GM23338 (cell line): ENCODE results near the gene CEBPG. TPM values are rescaled to one million over a fixed set of nuclear protein-coding genes. Genes with fewer than 3 reads are reported as not detected.

Experiments used
- ATAC-seq: fragments of 200-7000 bp; cut with Tn5 transposase; 3 replicates; pipeline ENCODE4 v1.9.1; 2020
- DNase-seq: peaks from one replicate; pipeline ENCODE4 v3.0.0-alpha.2; 2015; ENCODE audit warnings: low spot score
- H2AFZ ChIP-seq: fragments of 200-600 bp; sonication (generic); 2 replicates; pipeline ENCODE4 v1.8.0; 2016; ENCODE audit warnings: antibody characterized with exemption, mild to moderate bottlenecking, moderate library complexity
- H3F3A ChIP-seq: fragments of 200-600 bp; sonication (generic); replicated peaks from 2 replicates; pipeline ENCODE4 v1.8.0; 2017; ENCODE audit warnings: antibody characterized with exemption, mixed run types, low read depth
- H3K27ac ChIP-seq: fragments of 200-600 bp; sonication (generic); 2 replicates; pipeline ENCODE4 v1.6.1; 2016; ENCODE audit warnings: low read depth
- H3K27me3 ChIP-seq: fragments of 200-600 bp; sonication (generic); 2 replicates; pipeline ENCODE4 v1.8.0; 2016; ENCODE audit warnings: mild to moderate bottlenecking, mixed run types, moderate library complexity; ENCODE audit not compliant: insufficient read depth
- H3K36me3 ChIP-seq: fragments of 200-600 bp; sonication (generic); 2 replicates; pipeline ENCODE4 v1.8.0; 2016; ENCODE audit warnings: mild to moderate bottlenecking; ENCODE audit not compliant: insufficient read depth
- H3K4me1 ChIP-seq: fragments of 200-600 bp; sonication (generic); 2 replicates; pipeline ENCODE4 v1.8.0; 2016; ENCODE audit warnings: mild to moderate bottlenecking, moderate library complexity; ENCODE audit not compliant: insufficient read depth
- H3K4me2 ChIP-seq: fragments of 200-600 bp; sonication (generic); 2 replicates; pipeline ENCODE4 v1.7.1; 2017; ENCODE audit warnings: mixed run types
- H3K4me3 ChIP-seq: fragments of 200-600 bp; sonication (generic); 2 replicates; pipeline ENCODE4 v1.6.1; 2016; ENCODE audit warnings: mixed run types
- H3K79me2 ChIP-seq: fragments of 200-600 bp; sonication (generic); replicated peaks from 2 replicates; pipeline ENCODE4 v1.8.0; 2017; ENCODE audit warnings: mild to moderate bottlenecking; ENCODE audit not compliant: insufficient read depth
- H3K9me2 ChIP-seq: fragments of 200-600 bp; sonication (generic); 2 replicates; pipeline ENCODE4 v1.8.0; 2017; ENCODE audit not compliant: insufficient read depth
- H4K20me1 ChIP-seq: fragments of 200-600 bp; sonication (generic); replicated peaks from 2 replicates; pipeline ENCODE4 v1.8.0; 2017; ENCODE audit warnings: mild to moderate bottlenecking; ENCODE audit not compliant: insufficient read depth
- H3K27ac Mint-ChIP-seq: 2 replicates; pipeline ENCODE4 v1.8.0; 2020; ENCODE audit warnings: inconsistent platforms, mild to moderate bottlenecking, moderate library complexity, mixed read lengths
- H3K27me3 Mint-ChIP-seq: 3 replicates; pipeline ENCODE4 v1.8.0; 2022; ENCODE audit warnings: low read depth, mild to moderate bottlenecking, moderate library complexity, mixed read lengths, inconsistent platforms; ENCODE audit not compliant: insufficient read depth, poor library complexity
- H3K36me3 Mint-ChIP-seq: 3 replicates; pipeline ENCODE4 v1.8.0; 2021; ENCODE audit warnings: low read depth, mild to moderate bottlenecking, inconsistent platforms, moderate library complexity, mixed read lengths
- H3K4me1 Mint-ChIP-seq: 3 replicates; pipeline ENCODE4 v1.8.0; 2020; ENCODE audit warnings: mild to moderate bottlenecking, inconsistent platforms, mixed read lengths
- H3K4me3 Mint-ChIP-seq: 3 replicates; pipeline ENCODE4 v1.8.0; 2021; ENCODE audit warnings: moderate library complexity, mild to moderate bottlenecking, inconsistent platforms, mixed read lengths
- H3K9me3 Mint-ChIP-seq: 3 replicates; pipeline ENCODE4 v1.8.0; 2020; ENCODE audit warnings: moderate library complexity, mild to moderate bottlenecking, inconsistent platforms, mixed read lengths
- CREB1 ChIP-seq: fragments of 250-450 bp; sonication (Bioruptor Pico); IDR thresholded peaks from 2 replicates; pipeline ENCODE4 v1.5.0; 2020; ENCODE audit warnings: low read depth, mild to moderate bottlenecking, moderate library complexity
- EZH2 ChIP-seq: fragments of 200-600 bp; sonication (generic); IDR thresholded peaks from one replicate; pipeline ENCODE4 v1.8.0; 2017; ENCODE audit warnings: antibody characterized with exemption, mild to moderate bottlenecking, low read depth; ENCODE audit not compliant: unreplicated experiment
- STAT1 ChIP-seq: IDR thresholded peaks from one replicate; pipeline ENCODE4 v1.6.1; 2016; ENCODE audit warnings: antibody characterized with exemption; ENCODE audit not compliant: unreplicated experiment
- ZNF114 ChIP-seq: fragments of 250-450 bp; sonication (Bioruptor Pico); IDR thresholded peaks from 2 replicates; pipeline ENCODE4 v1.5.0; 2020; ENCODE audit warnings: mild to moderate bottlenecking, moderate library complexity
- polyA plus RNA-seq: library from polyadenylated mRNA; unstranded; fragments of >200 nt; fragmentation: Nextera tagmentation; extraction: Ambion mirVana; gene quantifications from 2 replicates; pipeline ENCODE4 v1.2.1, GENCODE V29; 2016
- total RNA-seq: library from RNA; depleted of rRNA; stranded (reverse); fragments of >200 nt; shearing (Covaris generic); gene quantifications from 2 replicates; pipeline ENCODE4 v1.2.3, GENCODE V29; 2014
- TF ChIP-seq, protein P1 (sequence below): fragments of 250-450 bp; sonication (Bioruptor Pico); IDR thresholded peaks from 2 replicates; pipeline ENCODE4 v1.5.0; 2020; ENCODE audit warnings: mild to moderate bottlenecking, moderate library complexity
- TF ChIP-seq, protein P2 (sequence below): IDR thresholded peaks from one replicate; pipeline ENCODE4 v1.6.1; 2018; ENCODE audit warnings: antibody characterized with exemption; ENCODE audit not compliant: unreplicated experiment
- TF ChIP-seq, protein P3 (sequence below), 2 experiments: fragments of 200-600 bp in 1 of 2; sonication (generic) in 1 of 2; conservative IDR thresholded peaks; 2 replicates each; pipeline versions ENCODE4 v1.5.1 to v1.6.1; 2016 to 2017; ENCODE audit warnings: antibody characterized with exemption in 2 of 2, low read depth in 2 of 2, mild to moderate bottlenecking in 2 of 2, moderate library complexity in 1 of 2
- TF ChIP-seq, protein P4 (sequence below): IDR thresholded peaks from 2 replicates; pipeline ENCODE4 v1.6.1; 2016; ENCODE audit warnings: antibody characterized with exemption

CEBPG gene
- total and polyA plus RNA-seq, 2 experiments from 2014 or later: 25.9 to 50.2 TPM

DNA sequence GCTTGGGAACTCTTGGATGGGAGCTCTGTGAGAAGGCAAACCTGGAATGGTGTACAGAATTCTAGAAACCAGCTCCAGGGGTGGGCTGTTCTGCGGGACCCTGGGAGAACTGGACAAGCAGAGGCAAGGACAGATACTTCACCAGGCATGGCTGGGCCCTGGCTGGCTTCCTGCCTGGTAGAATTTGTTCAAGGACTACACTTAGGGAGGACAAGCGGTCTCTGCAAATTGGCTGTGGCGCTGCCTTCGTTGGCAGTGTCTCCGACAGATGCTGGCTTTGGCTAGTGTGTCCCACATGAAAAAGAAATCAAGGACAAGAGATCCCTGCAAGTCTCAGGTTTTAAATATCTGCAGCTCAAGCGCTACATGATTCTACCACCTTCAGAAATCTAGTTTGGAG lies 12.4 kb downstream of the CEBPG start (continued):
- TF ChIP-seq, protein P1, sequence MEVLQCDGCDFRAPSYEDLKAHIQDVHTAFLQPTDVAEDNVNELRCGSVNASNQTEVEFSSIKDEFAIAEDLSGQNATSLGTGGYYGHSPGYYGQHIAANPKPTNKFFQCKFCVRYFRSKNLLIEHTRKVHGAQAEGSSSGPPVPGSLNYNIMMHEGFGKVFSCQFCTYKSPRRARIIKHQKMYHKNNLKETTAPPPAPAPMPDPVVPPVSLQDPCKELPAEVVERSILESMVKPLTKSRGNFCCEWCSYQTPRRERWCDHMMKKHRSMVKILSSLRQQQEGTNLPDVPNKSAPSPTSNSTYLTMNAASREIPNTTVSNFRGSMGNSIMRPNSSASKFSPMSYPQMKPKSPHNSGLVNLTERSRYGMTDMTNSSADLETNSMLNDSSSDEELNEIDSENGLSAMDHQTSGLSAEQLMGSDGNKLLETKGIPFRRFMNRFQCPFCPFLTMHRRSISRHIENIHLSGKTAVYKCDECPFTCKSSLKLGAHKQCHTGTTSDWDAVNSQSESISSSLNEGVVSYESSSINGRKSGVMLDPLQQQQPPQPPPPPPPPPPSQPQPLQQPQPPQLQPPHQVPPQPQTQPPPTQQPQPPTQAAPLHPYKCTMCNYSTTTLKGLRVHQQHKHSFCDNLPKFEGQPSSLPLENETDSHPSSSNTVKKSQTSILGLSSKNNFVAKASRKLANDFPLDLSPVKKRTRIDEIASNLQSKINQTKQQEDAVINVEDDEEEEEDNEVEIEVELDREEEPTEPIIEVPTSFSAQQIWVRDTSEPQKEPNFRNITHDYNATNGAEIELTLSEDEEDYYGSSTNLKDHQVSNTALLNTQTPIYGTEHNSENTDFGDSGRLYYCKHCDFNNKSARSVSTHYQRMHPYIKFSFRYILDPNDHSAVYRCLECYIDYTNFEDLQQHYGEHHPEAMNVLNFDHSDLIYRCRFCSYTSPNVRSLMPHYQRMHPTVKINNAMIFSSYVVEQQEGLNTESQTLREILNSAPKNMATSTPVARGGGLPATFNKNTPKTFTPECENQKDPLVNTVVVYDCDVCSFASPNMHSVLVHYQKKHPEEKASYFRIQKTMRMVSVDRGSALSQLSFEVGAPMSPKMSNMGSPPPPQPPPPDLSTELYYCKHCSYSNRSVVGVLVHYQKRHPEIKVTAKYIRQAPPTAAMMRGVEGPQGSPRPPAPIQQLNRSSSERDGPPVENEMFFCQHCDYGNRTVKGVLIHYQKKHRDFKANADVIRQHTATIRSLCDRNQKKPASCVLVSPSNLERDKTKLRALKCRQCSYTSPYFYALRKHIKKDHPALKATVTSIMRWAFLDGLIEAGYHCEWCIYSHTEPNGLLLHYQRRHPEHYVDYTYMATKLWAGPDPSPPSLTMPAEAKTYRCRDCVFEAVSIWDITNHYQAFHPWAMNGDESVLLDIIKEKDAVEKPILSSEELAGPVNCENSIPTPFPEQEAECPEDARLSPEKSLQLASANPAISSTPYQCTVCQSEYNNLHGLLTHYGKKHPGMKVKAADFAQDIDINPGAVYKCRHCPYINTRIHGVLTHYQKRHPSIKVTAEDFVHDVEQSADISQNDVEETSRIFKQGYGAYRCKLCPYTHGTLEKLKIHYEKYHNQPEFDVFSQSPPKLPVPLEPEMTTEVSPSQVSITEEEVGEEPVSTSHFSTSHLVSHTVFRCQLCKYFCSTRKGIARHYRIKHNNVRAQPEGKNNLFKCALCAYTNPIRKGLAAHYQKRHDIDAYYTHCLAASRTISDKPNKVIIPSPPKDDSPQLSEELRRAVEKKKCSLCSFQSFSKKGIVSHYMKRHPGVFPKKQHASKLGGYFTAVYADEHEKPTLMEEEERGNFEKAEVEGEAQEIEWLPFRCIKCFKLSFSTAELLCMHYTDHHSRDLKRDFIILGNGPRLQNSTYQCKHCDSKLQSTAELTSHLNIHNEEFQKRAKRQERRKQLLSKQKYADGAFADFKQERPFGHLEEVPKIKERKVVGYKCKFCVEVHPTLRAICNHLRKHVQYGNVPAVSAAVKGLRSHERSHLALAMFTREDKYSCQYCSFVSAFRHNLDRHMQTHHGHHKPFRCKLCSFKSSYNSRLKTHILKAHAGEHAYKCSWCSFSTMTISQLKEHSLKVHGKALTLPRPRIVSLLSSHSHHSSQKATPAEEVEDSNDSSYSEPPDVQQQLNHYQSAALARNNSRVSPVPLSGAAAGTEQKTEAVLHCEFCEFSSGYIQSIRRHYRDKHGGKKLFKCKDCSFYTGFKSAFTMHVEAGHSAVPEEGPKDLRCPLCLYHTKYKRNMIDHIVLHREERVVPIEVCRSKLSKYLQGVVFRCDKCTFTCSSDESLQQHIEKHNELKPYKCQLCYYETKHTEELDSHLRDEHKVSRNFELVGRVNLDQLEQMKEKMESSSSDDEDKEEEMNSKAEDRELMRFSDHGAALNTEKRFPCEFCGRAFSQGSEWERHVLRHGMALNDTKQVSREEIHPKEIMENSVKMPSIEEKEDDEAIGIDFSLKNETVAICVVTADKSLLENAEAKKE: no peak
- TF ChIP-seq EZH2: no peak

DNA sequence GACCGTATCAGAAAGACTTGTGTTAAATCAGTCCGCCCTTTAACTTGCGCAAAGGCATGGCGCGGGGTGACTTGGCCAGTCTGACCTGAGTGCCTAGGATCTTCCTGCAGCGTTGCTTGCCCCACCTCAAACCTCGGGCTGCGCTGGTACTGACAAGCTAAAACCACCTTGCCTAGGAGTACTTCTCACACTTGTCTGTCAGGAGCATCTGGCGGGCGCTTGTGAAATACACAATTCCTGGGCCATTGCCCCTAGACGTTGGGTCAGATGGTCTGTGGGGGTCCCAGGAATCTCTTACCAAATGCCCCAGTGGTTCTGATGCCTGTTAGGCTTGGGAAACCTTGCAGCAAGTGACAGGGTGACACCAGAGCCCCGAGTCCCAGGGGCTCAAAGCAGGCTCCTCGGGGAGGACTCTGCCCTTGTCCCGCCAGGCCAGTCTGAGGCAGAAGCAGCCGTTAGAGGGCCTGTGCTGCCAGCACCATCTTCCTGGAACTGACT lies 12.9 kb downstream of the CEBPG start:
- ATAC-seq: no peak
- no peak overlapping the region for H3K27ac ChIP-seq
- peaks cover under 1% of the 10 kb centered on the region; the same call in 1 of the 2 replicates for H3K4me1 ChIP-seq
- no peaks in the 10 kb centered on the region for H3K9me3 Mint-ChIP-seq
- peaks cover 4% of the 10 kb centered on the region for H3K27me3 Mint-ChIP-seq
- H3K36me3 ChIP-seq: no peaks in the 10 kb centered on the region
- H3K36me3 Mint-ChIP-seq: peaks cover 3% of the 10 kb centered on the region; the same call in 1 of the 3 replicates
- H3K79me2 ChIP-seq: peaks cover 53% of the 10 kb centered on the region
- H3K27me3 ChIP-seq: no peaks in the 10 kb centered on the region
- H3K4me1 Mint-ChIP-seq: peaks cover 16% of the 10 kb centered on the region
- H3K4me2 ChIP-seq: no peak overlapping the region
- H4K20me1 ChIP-seq: peaks cover 44% of the 10 kb centered on the region
- DNase-seq: no peak
- H3F3A ChIP-seq: 0 out of 2 replicates have a peak, but pooled peaks cover 5% of the 10 kb centered on the region
- no peak overlapping the region for H3K27ac Mint-ChIP-seq
- H2AFZ ChIP-seq: no peak overlapping the region
- no peak overlapping the region for H3K4me3 Mint-ChIP-seq
- no peaks in the 10 kb centered on the region for H3K9me2 ChIP-seq
- H3K4me3 ChIP-seq: no peak overlapping the region
- TF ChIP-seq, protein P2, sequence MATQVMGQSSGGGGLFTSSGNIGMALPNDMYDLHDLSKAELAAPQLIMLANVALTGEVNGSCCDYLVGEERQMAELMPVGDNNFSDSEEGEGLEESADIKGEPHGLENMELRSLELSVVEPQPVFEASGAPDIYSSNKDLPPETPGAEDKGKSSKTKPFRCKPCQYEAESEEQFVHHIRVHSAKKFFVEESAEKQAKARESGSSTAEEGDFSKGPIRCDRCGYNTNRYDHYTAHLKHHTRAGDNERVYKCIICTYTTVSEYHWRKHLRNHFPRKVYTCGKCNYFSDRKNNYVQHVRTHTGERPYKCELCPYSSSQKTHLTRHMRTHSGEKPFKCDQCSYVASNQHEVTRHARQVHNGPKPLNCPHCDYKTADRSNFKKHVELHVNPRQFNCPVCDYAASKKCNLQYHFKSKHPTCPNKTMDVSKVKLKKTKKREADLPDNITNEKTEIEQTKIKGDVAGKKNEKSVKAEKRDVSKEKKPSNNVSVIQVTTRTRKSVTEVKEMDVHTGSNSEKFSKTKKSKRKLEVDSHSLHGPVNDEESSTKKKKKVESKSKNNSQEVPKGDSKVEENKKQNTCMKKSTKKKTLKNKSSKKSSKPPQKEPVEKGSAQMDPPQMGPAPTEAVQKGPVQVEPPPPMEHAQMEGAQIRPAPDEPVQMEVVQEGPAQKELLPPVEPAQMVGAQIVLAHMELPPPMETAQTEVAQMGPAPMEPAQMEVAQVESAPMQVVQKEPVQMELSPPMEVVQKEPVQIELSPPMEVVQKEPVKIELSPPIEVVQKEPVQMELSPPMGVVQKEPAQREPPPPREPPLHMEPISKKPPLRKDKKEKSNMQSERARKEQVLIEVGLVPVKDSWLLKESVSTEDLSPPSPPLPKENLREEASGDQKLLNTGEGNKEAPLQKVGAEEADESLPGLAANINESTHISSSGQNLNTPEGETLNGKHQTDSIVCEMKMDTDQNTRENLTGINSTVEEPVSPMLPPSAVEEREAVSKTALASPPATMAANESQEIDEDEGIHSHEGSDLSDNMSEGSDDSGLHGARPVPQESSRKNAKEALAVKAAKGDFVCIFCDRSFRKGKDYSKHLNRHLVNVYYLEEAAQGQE: no peak
- TF ChIP-seq, protein P3, sequence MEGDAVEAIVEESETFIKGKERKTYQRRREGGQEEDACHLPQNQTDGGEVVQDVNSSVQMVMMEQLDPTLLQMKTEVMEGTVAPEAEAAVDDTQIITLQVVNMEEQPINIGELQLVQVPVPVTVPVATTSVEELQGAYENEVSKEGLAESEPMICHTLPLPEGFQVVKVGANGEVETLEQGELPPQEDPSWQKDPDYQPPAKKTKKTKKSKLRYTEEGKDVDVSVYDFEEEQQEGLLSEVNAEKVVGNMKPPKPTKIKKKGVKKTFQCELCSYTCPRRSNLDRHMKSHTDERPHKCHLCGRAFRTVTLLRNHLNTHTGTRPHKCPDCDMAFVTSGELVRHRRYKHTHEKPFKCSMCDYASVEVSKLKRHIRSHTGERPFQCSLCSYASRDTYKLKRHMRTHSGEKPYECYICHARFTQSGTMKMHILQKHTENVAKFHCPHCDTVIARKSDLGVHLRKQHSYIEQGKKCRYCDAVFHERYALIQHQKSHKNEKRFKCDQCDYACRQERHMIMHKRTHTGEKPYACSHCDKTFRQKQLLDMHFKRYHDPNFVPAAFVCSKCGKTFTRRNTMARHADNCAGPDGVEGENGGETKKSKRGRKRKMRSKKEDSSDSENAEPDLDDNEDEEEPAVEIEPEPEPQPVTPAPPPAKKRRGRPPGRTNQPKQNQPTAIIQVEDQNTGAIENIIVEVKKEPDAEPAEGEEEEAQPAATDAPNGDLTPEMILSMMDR (conservative IDR thresholded peaks at IDR 0.05; ENCODE audit: low read depth in 2 of 2): no peak
- TF ChIP-seq STAT1 (no peak), CREB1 (CRISPR knock-in tag) (no peak), ZNF114 (CRISPR knock-in tag) (no peak)
- TF ChIP-seq, protein P4, sequence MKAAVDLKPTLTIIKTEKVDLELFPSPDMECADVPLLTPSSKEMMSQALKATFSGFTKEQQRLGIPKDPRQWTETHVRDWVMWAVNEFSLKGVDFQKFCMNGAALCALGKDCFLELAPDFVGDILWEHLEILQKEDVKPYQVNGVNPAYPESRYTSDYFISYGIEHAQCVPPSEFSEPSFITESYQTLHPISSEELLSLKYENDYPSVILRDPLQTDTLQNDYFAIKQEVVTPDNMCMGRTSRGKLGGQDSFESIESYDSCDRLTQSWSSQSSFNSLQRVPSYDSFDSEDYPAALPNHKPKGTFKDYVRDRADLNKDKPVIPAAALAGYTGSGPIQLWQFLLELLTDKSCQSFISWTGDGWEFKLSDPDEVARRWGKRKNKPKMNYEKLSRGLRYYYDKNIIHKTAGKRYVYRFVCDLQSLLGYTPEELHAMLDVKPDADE: no peak
